Left ventricle myocardium inferior (tissue), 1 donor: Measurements from ENCODE around the gene CH25H. TPM values are rescaled to one million over a fixed set of nuclear protein-coding genes. Genes with fewer than 3 reads are reported as not detected.
"Not testable (repeated sequence)": the region's sequence is repeated elsewhere in the genome, so short reads cannot be mapped to it uniquely, and the experiment has no call there.

Experiments used
- DNase-seq: peaks from one replicate; pipeline ENCODE4 v3.0.0-alpha.2; 2020
- H3K27ac ChIP-seq: fragments of 200-600 bp; replicated peaks from 2 replicates; pipeline ENCODE4 v1.8.0; 2021
- H3K27me3 ChIP-seq: fragments of 200-600 bp; 2 replicates; pipeline ENCODE4 v1.8.0; 2021; ENCODE audit warnings: low read depth
- H3K36me3 ChIP-seq: fragments of 200-600 bp; 2 replicates; pipeline ENCODE4 v1.8.0; 2021
- H3K4me1 ChIP-seq: fragments of 200-600 bp; 2 replicates; pipeline ENCODE4 v1.8.0; 2021
- H3K4me3 ChIP-seq: fragments of 200-600 bp; 2 replicates; pipeline ENCODE4 v1.8.0; 2021; ENCODE audit warnings: mild to moderate bottlenecking, moderate library complexity
- H3K9me3 ChIP-seq: fragments of 200-600 bp; replicated peaks from 2 replicates; pipeline ENCODE4 v1.8.0; 2021
- CTCF ChIP-seq: fragments of 200-600 bp; IDR thresholded peaks from 2 replicates; pipeline ENCODE4 v1.8.0; 2021; ENCODE audit warnings: antibody characterized with exemption, mild to moderate bottlenecking, borderline replicate concordance
- intact Hi-C: fragments of 100-400 bp; cut with micrococcal nuclease; formaldehyde crosslinking; loops from one replicate; pipeline ENCODE4 v1.11.0; 2022
- total RNA-seq: library from RNA; stranded (reverse); fragmentation: NEBNext Ultra II Directional; extraction: Animal tissue kit (Norgen Biotek cat#: 25700); gene quantifications from one replicate; pipeline ENCODE4 v1.2.1, GENCODE V29; 2021
- donor health status: DM: no; HTN: yes; CAD: no; lungs with severe emphysema.

CH25H gene
- total RNA-seq, 1 donor from 2014 or later: 0.30 TPM

GRCh38 chr10:89182894-89183293 is 24.2 kb downstream of the CH25H start:
- intact Hi-C loops: no loop called here
- Histone ChIP-seq H3K27me3 (no peaks in the 10 kb centered on the region), H3K4me1 (peaks cover 6% of the 10 kb centered on the region), H3K4me3 (no peak overlapping the region), H3K9me3 (peaks cover 13% of the 10 kb centered on the region), H3K27ac (no peak overlapping the region), H3K36me3 (no peaks in the 10 kb centered on the region)
- no peak for TF ChIP-seq CTCF
- DNase-seq: no peak

DNA sequence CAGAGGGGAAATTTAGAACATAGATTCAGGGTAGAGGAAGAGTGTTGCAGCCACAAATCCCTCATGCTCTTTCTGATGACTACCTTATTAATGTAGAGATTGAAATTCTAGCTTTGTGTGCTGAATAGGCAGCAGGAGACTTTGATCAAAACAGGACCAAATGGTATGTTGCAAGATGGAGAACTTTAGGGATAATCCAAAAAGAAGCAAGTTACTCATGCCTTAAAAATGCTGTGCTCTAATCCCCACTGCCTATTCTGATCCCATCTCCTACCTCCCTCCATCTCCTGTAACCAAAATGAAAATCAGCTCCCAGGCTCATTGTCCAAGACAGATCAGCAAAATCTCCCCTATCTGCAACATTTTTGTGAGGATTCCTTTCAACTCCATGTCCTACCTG is 31.3 kb downstream of the CH25H start:
- Histone ChIP-seq H3K27ac (no peak overlapping the region), H3K27me3 (no peaks in the 10 kb centered on the region), H3K9me3 (peaks cover 9% of the 10 kb centered on the region), H3K4me1 (no peaks in the 10 kb centered on the region), H3K4me3 (no peak overlapping the region), H3K36me3 (no peaks in the 10 kb centered on the region)
- intact Hi-C loops: no loop called here
- no peak for TF ChIP-seq CTCF
- no peak for DNase-seq

GRCh38 chr10:89173075-89173474 is 34.0 kb downstream of the CH25H start:
- no peaks in the 10 kb centered on the region for H3K36me3 ChIP-seq
- no peak for TF ChIP-seq CTCF
- no peaks in the 10 kb centered on the region for H3K27me3 ChIP-seq
- intact Hi-C loops: no loop called here
- H3K4me3 ChIP-seq: no peak overlapping the region
- H3K4me1 ChIP-seq: no peaks in the 10 kb centered on the region
- DNase-seq: no peak
- H3K9me3 ChIP-seq: no peaks in the 10 kb centered on the region
- H3K27ac ChIP-seq: no peak overlapping the region

DNA sequence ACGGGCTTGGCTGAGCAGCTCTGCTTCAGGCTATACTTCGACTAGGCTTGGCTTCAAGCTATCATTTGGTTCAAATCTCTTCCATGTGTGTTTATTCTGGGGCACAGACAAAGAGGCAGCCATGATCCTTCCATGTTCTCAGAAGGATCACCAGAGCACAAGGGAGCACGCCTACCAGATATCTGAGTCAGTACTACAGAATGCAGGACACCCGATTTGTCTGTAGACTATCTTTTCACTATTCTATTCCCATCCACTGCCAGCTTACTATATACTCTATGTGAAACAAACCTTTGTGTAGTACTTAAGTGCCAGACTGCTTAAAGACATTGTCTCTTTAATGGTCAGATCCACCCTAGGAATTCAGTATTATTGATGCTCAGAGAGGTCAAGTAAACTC is 35.1 kb downstream of the CH25H start:
- Histone ChIP-seq H3K27ac (no peak overlapping the region), H3K4me3 (no peak overlapping the region), H3K27me3 (no peaks in the 10 kb centered on the region), H3K4me1 (no peaks in the 10 kb centered on the region), H3K36me3 (no peaks in the 10 kb centered on the region), H3K9me3 (no peaks in the 10 kb centered on the region)
- intact Hi-C loops: no loop called here
- DNase-seq: no peak
- no peak for TF ChIP-seq CTCF

GRCh38 chr10:89171263-89171872 is 35.7 kb downstream of the CH25H start:
- intact Hi-C loops: no loop called here
- no peak for DNase-seq
- no peak overlapping the region for H3K27ac ChIP-seq
- no peaks in the 10 kb centered on the region for H3K9me3 ChIP-seq
- no peaks in the 10 kb centered on the region for H3K4me1 ChIP-seq
- no peak for TF ChIP-seq CTCF
- no peaks in the 10 kb centered on the region for H3K27me3 ChIP-seq
- no peaks in the 10 kb centered on the region for H3K36me3 ChIP-seq
- no peak overlapping the region for H3K4me3 ChIP-seq

- intact Hi-C loops, H3K36me3 ChIP-seq, H3K4me1 ChIP-seq, DNase-seq, H3K4me3 ChIP-seq, H3K9me3 ChIP-seq, H3K27me3 ChIP-seq, H3K27ac ChIP-seq: not testable (repeated sequence)
These were observed 38.7 kb downstream of the CH25H start for GRCh38 chr10:89168354-89168900.
